ENCODE results near the gene CCDC146.

The CCDC146 gene

GRCh38 chr7:77310982-77311381 lies 188.6 kb downstream of the CCDC146 start:
- no peak for DNase-seq (ENCODE audit: low read depth)
- TF ChIP-seq, protein P1, sequence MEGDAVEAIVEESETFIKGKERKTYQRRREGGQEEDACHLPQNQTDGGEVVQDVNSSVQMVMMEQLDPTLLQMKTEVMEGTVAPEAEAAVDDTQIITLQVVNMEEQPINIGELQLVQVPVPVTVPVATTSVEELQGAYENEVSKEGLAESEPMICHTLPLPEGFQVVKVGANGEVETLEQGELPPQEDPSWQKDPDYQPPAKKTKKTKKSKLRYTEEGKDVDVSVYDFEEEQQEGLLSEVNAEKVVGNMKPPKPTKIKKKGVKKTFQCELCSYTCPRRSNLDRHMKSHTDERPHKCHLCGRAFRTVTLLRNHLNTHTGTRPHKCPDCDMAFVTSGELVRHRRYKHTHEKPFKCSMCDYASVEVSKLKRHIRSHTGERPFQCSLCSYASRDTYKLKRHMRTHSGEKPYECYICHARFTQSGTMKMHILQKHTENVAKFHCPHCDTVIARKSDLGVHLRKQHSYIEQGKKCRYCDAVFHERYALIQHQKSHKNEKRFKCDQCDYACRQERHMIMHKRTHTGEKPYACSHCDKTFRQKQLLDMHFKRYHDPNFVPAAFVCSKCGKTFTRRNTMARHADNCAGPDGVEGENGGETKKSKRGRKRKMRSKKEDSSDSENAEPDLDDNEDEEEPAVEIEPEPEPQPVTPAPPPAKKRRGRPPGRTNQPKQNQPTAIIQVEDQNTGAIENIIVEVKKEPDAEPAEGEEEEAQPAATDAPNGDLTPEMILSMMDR (IDR thresholded peaks at IDR 0.05; ENCODE audit: insufficient read depth, low read depth, low read length, missing control alignments), result no peak
- no peak overlapping the region for H3K4me3 ChIP-seq (ENCODE audit: low read depth, low read length)

- no peak for DNase-seq (ENCODE audit: low read depth)
- TF ChIP-seq, protein P1 (IDR thresholded peaks at IDR 0.05; ENCODE audit: insufficient read depth, low read depth, low read length, missing control alignments), result no peak
These were observed 190.7 kb downstream of the CCDC146 start for GRCh38 chr7:77313085-77313484.

GRCh38 chr7:77313876-77314480 lies 191.6 kb downstream of the CCDC146 start:
- no peak overlapping the region for H3K4me3 ChIP-seq (ENCODE audit: low read depth, low read length)
- DNase-seq (ENCODE audit: low read depth), result no peak
- TF ChIP-seq, protein P1 (IDR thresholded peaks at IDR 0.05; ENCODE audit: insufficient read depth, low read depth, low read length, missing control alignments), result no peak

More at GRCh38 chr7:77313085-77313484, 190.7 kb downstream of the CCDC146 start:
- H3K4me3 ChIP-seq (ENCODE audit: low read depth, low read length), result no peak overlapping the region

GRCh38 chr7:77315182-77315591 lies 192.8 kb downstream of the CCDC146 start:
- no peak for DNase-seq (ENCODE audit: low read depth)
- TF ChIP-seq, protein P1 (IDR thresholded peaks at IDR 0.05; ENCODE audit: insufficient read depth, low read depth, low read length, missing control alignments), result no peak

GRCh38 chr7:77316219-77316978 lies 194.0 kb downstream of the CCDC146 start:
- TF ChIP-seq, protein P1 (IDR thresholded peaks at IDR 0.05; ENCODE audit: insufficient read depth, low read depth, low read length, missing control alignments), result no peak
- DNase-seq (ENCODE audit: low read depth), result no peak
- H3K4me3 ChIP-seq (ENCODE audit: low read depth, low read length), result no peak overlapping the region

More at GRCh38 chr7:77315182-77315591, 192.8 kb downstream of the CCDC146 start:
- H3K4me3 ChIP-seq (ENCODE audit: low read depth, low read length), result no peak overlapping the region

DNA sequence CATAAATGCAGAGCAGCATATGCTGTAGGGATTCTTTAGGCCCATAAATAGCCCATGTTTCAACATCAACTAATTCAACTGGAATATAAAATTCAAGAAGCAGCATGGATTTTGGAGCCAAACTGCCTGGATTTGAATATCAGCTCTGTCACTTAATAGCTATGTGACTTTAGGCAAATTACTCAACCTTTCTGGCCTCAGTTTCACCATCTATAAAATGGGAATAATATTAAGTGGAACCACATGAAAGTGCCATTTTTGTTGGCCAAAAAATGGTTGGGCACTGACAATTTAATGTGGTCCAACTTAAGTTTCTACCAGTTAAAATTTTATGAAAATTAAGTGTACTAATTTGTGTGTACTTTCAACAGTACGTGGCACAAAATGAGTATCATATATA lies 195.6 kb downstream of the CCDC146 start:
- H3K4me3 ChIP-seq (ENCODE audit: low read depth, low read length), result no peak overlapping the region
- no peak for DNase-seq (ENCODE audit: low read depth)
- TF ChIP-seq, protein P1 (IDR thresholded peaks at IDR 0.05; ENCODE audit: insufficient read depth, low read depth, low read length, missing control alignments), result no peak

Measured in GM12865 (cell line).